PC-9 (cell line): ENCODE results near the gene TRMT1L. TPM values are rescaled to one million over a fixed set of nuclear protein-coding genes. Genes with fewer than 3 reads are reported as not detected.

Source experiments
- BruUV-seq: library from RNA; stranded (reverse); fragments of 400-500 nt; replicated peaks from 2 replicates; lab custom pipeline; 2021; lab: Mats Ljungman, UMichigan
- CTCF ChIA-PET: fragments of 300-600 bp; sonication (Branson Sonifier 250); formaldehyde crosslinking; loops from one replicate; lab custom pipeline; 2022; ENCODE audit warnings: antibody characterized with exemption; lab: Charles Lee
- POLR2A ChIA-PET: fragments of 300-600 bp; sonication (Branson Sonifier 250); formaldehyde crosslinking; loops from one replicate; lab custom pipeline; 2022; ENCODE audit warnings: antibody characterized with exemption; ENCODE audit not compliant: unreplicated experiment; lab: Charles Lee
- DNase-seq, 2 experiments: peaks; one replicate each; pipeline versions ENCODE4 v3.0.0 to v3.0.0-alpha.2; 2015 to 2022; ENCODE audit warnings: mixed read lengths in 1 of 2
- H2AFZ ChIP-seq: fragments of 200-600 bp; sonication (generic); 2 replicates; pipeline ENCODE4 v1.8.1; 2017; ENCODE audit warnings: antibody characterized with exemption
- H3F3A ChIP-seq: fragments of 200-600 bp; sonication (generic); 2 replicates; pipeline ENCODE4 v1.8.1; 2017; ENCODE audit warnings: antibody characterized with exemption, mild to moderate bottlenecking, low read depth; ENCODE audit not compliant: insufficient read depth
- H3K27ac ChIP-seq: fragments of 200-600 bp; sonication (generic); 2 replicates; pipeline ENCODE4 v1.6.1; 2016; ENCODE audit warnings: mixed run types
- H3K27me3 ChIP-seq: fragments of 200-600 bp; sonication (generic); 2 replicates; pipeline ENCODE4 v1.6.1; 2016; ENCODE audit warnings: low read depth, mixed run types; ENCODE audit not compliant: insufficient read depth
- H3K36me3 ChIP-seq: fragments of 200-600 bp; sonication (generic); 2 replicates; pipeline ENCODE4 v1.6.1; 2016; ENCODE audit warnings: low read depth, mixed run types
- H3K4me1 ChIP-seq: fragments of 200-600 bp; sonication (generic); replicated peaks from 2 replicates; pipeline ENCODE4 v1.6.1; 2016; ENCODE audit warnings: mixed run types; ENCODE audit not compliant: insufficient read depth
- H3K4me2 ChIP-seq: fragments of 200-600 bp; sonication (generic); 2 replicates; pipeline ENCODE4 v1.6.1; 2017; ENCODE audit warnings: mixed run types
- H3K4me3 ChIP-seq: fragments of 200-600 bp; sonication (generic); 2 replicates; pipeline ENCODE4 v1.6.1; 2016; ENCODE audit warnings: mixed run types
- H3K79me2 ChIP-seq: fragments of 200-600 bp; sonication (generic); 2 replicates; pipeline ENCODE4 v1.6.1; 2017; ENCODE audit warnings: low read depth, mixed run types
- H3K9me2 ChIP-seq: fragments of 200-600 bp; sonication (generic); 2 replicates; pipeline ENCODE4 v1.8.1; 2017; ENCODE audit warnings: mild to moderate bottlenecking; ENCODE audit not compliant: insufficient read depth
- H3K9me3 ChIP-seq: fragments of 200-600 bp; sonication (generic); 2 replicates; pipeline ENCODE4 v1.8.1; 2016; ENCODE audit warnings: low read depth; ENCODE audit not compliant: insufficient read depth
- H4K20me1 ChIP-seq: fragments of 200-600 bp; sonication (generic); 2 replicates; pipeline ENCODE4 v1.8.1; 2017; ENCODE audit not compliant: insufficient read depth
- CTCF ChIP-seq: fragments of 200-600 bp; sonication (generic); conservative IDR thresholded peaks from 2 replicates; pipeline ENCODE4 v1.6.1; 2017; ENCODE audit warnings: mixed run types, antibody characterized with exemption, mild to moderate bottlenecking, moderate library complexity
- EZH2 ChIP-seq: fragments of 200-600 bp; sonication (generic); IDR thresholded peaks from 2 replicates; pipeline ENCODE4 v1.8.0; 2017; ENCODE audit warnings: antibody characterized with exemption, low read depth
- intact Hi-C: fragments of 100-400 bp; cut with micrococcal nuclease; formaldehyde crosslinking; loops from one replicate; pipeline ENCODE4 v1.10.0; 2022; ENCODE audit not compliant: unreplicated experiment
- total RNA-seq: library from RNA; stranded (reverse); gene quantifications from 2 replicates; pipeline ENCODE4 v1.2.3, GENCODE V29; 2021

TRMT1L gene
- total RNA-seq, 1 experiment from 2014 or later, result 18.3 TPM

DNA sequence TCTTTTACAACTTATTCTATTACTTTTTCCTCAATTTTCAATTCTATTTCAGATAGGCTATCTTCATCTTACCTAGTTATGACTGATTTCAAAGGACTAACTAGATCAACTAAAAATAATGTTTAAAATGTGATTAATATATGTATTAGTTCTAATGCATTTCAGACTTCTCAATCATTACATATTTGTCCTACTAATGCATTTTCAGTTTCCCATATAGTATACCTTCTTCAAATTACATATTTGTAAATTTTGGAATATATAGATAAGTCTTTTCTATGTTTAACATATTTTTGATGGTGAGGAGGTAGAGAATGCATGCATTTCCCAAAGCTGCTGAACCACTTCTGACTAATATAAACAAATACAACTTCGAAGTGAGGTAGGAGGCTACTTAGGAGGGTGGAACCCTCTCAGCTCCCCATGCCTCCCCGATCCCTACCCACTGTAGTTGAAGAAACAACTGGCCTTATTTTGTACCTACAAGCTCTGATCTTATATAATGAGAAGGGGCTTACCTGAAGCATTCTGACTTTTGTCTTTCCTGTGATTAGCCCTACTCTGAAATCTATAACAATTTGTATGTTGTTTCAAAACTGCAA, 1.7 kb downstream of the TRMT1L start:
- Histone ChIP-seq H4K20me1 (no peaks in the 10 kb centered on the region), H3K9me2 (no peaks in the 10 kb centered on the region), H3K36me3 (no peaks in the 10 kb centered on the region), H3K4me3 (peak overlapping the region; percentile 82; the same call in 1 of the 2 replicates), H3K4me2 (peak overlapping the region; percentile 84), H3K79me2 (peaks cover 19% of the 10 kb centered on the region), H3K27ac (no peak overlapping the region), H3K27me3 (no peaks in the 10 kb centered on the region), H3K4me1 (peaks cover 21% of the 10 kb centered on the region), H3K9me3 (no peaks in the 10 kb centered on the region), H2AFZ (peak overlapping the region; percentile 36; the same call in 1 of the 2 replicates), H3F3A (no peaks in the 10 kb centered on the region)
- TF ChIP-seq EZH2 (no peak), CTCF (no peak)
- ChIA-PET CTCF (no interaction called here), POLR2A (no interaction called here)
- BruUV-seq, result no TSS peak
- intact Hi-C loops, result loop anchor here (5.0 kb wide), 3 partner anchors 183 to 517 kb away; partner anchors contain the start of gene NIBAN1
- DNase-seq, result peak in 1 of 2 experiments; percentile 64

- no TSS peak for BruUV-seq
- H3K27me3 ChIP-seq, result no peaks in the 10 kb centered on the region
- H3K79me2 ChIP-seq, result peaks cover 15% of the 10 kb centered on the region
- ChIA-PET CTCF (no interaction called here), POLR2A (no interaction called here)
- H3F3A ChIP-seq, result no peaks in the 10 kb centered on the region
- H3K4me3 ChIP-seq, result no peak overlapping the region
- H3K9me2 ChIP-seq, result no peaks in the 10 kb centered on the region
- H3K4me1 ChIP-seq, result peaks cover 15% of the 10 kb centered on the region
- no peak for DNase-seq
- no peak for TF ChIP-seq CTCF
- TF ChIP-seq EZH2, result no peak
- H2AFZ ChIP-seq, result no peak overlapping the region
- no peak overlapping the region for H3K4me2 ChIP-seq
- no peaks in the 10 kb centered on the region for H4K20me1 ChIP-seq
- peaks cover 3% of the 10 kb centered on the region; the same call in 1 of the 2 replicates for H3K36me3 ChIP-seq
- no peak overlapping the region for H3K27ac ChIP-seq
- intact Hi-C loops, result no loop called here
- no peaks in the 10 kb centered on the region for H3K9me3 ChIP-seq
Measured at GRCh38 chr1:185152187-185152767, 4.5 kb downstream of the TRMT1L start.

DNA sequence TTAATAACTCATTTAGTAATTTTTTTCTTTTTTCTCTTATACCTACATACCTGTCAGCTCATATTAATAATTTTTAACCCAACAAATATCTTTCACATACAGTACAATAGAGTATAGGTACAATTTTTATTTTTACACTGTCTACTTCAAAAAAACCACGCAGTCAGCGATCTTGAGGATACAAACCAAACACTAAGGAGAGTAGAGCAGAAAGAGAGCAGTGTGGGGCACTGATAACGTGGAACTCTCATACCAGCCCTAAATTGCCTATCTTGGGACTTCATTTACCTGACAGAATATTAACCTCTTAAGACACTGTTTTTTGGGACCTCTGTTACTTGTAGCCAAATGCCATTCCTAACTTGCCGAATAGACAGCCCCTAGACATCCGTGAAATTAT, 5.5 kb downstream of the TRMT1L start:
- DNase-seq, result no peak
- Histone ChIP-seq H3K79me2 (peaks cover 15% of the 10 kb centered on the region), H2AFZ (no peak overlapping the region), H3K4me1 (peaks cover 15% of the 10 kb centered on the region), H3K4me2 (no peak overlapping the region), H3K36me3 (peaks cover 5% of the 10 kb centered on the region; the same call in 1 of the 2 replicates), H3K4me3 (no peak overlapping the region), H4K20me1 (no peaks in the 10 kb centered on the region), H3K27me3 (no peaks in the 10 kb centered on the region), H3K9me2 (no peaks in the 10 kb centered on the region), H3F3A (0 out of 2 replicates have a peak, but pooled peaks cover 2% of the 10 kb centered on the region), H3K27ac (no peak overlapping the region), H3K9me3 (no peaks in the 10 kb centered on the region)
- ChIA-PET POLR2A (no interaction called here), CTCF (no interaction called here)
- TF ChIP-seq CTCF, result no peak
- TF ChIP-seq EZH2, result no peak
- no TSS peak for BruUV-seq
- intact Hi-C loops, result no loop called here
